LNCaP clone FGC (cell line): ENCODE results near the gene DGKG.

ENCODE experiments used
- DNase-seq: peaks from one replicate; pipeline ENCODE4 v3.0.0-alpha.2; 2011; ENCODE audit warnings: low read depth
- H3K4me3 ChIP-seq: 2 replicates; pipeline ENCODE4 v1.5.1; 2011; ENCODE audit warnings: mild to moderate bottlenecking, low read depth, low read length, control low read depth
- TF ChIP-seq, protein P1 (sequence below): IDR thresholded peaks from 2 replicates; pipeline ENCODE4 v1.5.1; 2012; ENCODE audit warnings: mild to moderate bottlenecking; ENCODE audit not compliant: control insufficient read depth, insufficient read depth; ENCODE audit errors: extremely low read depth

Gene DGKG

DNA sequence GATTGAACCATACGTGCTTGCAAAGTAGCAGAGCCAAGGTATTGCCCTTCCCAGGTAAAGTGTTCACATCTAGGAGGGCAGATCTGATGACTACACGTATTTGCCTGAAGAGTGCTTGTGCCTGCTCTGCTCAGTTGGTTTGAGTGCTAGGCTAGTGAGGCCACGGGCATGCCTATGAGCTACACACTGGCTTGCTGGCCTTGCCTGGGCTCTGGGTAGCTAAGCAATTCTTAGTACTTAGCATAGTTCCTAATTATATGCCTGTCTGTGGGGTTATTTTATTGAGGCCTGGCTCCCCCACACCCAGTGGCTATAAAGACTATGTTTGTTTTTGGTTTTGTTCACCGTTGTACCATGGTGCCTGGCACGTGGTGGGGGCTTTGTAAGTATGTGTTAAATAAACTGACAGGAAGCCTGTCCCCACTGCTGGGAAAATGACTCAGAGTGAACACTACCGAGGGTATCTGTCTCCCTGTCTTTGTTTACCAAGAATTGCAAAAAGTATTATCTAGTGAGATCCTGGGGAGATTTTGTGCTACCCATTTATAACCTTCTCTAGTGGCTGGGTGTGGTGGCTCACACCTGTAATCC lies 181.0 kb downstream of the DGKG start:
- TF ChIP-seq, protein P1, sequence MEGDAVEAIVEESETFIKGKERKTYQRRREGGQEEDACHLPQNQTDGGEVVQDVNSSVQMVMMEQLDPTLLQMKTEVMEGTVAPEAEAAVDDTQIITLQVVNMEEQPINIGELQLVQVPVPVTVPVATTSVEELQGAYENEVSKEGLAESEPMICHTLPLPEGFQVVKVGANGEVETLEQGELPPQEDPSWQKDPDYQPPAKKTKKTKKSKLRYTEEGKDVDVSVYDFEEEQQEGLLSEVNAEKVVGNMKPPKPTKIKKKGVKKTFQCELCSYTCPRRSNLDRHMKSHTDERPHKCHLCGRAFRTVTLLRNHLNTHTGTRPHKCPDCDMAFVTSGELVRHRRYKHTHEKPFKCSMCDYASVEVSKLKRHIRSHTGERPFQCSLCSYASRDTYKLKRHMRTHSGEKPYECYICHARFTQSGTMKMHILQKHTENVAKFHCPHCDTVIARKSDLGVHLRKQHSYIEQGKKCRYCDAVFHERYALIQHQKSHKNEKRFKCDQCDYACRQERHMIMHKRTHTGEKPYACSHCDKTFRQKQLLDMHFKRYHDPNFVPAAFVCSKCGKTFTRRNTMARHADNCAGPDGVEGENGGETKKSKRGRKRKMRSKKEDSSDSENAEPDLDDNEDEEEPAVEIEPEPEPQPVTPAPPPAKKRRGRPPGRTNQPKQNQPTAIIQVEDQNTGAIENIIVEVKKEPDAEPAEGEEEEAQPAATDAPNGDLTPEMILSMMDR, result no peak
- DNase-seq, result no peak
- H3K4me3 ChIP-seq, result no peak overlapping the region

- DNase-seq, result no peak
- no peak overlapping the region for H3K4me3 ChIP-seq
Measured at GRCh38 chr3:186180151-186180550, 181.9 kb downstream of the DGKG start.

DNA sequence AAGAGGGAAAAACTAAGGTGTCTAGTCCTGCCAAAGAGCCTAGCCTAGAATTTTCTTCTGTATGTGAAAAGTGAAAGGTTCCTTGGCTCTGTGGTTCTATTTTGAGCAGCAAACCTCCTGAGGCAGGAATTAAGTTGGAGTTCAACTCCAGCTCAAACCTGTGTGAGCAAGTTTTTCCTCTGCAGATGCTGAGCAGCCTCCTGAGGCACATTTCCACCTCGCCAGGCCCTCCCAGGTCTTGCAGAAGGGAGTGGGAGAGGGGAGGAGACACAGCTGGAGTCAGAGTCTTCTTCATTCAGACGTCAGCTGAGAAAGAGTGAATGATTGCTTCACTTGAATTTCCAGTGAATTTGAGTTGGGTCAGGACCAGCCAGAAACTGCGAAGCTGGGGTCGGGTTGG lies 183.6 kb downstream of the DGKG start:
- TF ChIP-seq, protein P1, result no peak
- DNase-seq, result no peak
- H3K4me3 ChIP-seq, result no peak overlapping the region

More at GRCh38 chr3:186180151-186180550, 181.9 kb downstream of the DGKG start:
- TF ChIP-seq, protein P1, result no peak

DNA sequence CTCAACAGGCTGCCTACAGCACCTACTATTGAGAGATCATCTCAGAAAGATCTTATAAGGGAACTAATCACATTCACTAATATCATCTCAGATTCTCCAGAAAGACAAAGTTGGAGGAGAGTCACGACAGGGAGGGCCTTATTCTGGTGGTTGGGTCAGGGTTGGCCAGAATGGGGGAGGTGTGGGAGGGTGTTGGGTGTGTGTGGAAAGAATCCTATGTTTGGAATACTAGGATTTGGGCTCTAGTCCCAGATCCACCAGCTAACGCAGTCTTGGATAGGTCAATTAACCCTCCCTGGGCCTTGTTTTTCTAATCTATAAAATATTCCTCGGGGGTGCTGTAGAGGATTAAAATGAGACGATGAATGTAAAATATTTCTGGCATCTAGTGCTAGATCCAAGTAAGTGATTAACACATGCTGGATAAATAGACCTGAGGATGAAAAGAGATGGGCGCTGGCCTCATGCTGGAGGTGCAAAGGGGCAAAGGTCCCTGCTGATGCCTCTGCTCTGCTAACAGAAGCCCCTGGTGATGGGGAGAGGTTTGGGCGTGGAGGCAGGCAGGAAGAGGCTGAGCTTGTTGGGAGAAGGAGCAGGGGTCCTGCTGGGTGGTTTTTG lies 185.6 kb downstream of the DGKG start:
- no peak overlapping the region for H3K4me3 ChIP-seq
- no peak for DNase-seq
- TF ChIP-seq, protein P1, result no peak

GRCh38 chr3:186173224-186173815 lies 188.7 kb downstream of the DGKG start:
- TF ChIP-seq, protein P1, result no peak
- no peak for DNase-seq
- H3K4me3 ChIP-seq, result no peak overlapping the region

GRCh38 chr3:186172353-186172752 lies 189.7 kb downstream of the DGKG start:
- DNase-seq, result no peak
- H3K4me3 ChIP-seq, result no peak overlapping the region
- TF ChIP-seq, protein P1, result no peak
